Heart right ventricle (tissue), 16 donors: ENCODE measurements around the gene UBAC2. TPM values are rescaled to one million over a fixed set of nuclear protein-coding genes. Genes with fewer than 3 reads are reported as not detected.

Source experiments
- ATAC-seq, 8 donors: fragments of 200-7000 bp; cut with Tn5 transposase; one replicate each; pipeline ENCODE4 v1.9.1; 2020; ENCODE audit warnings: mild to moderate bottlenecking in 8 of 8, moderate library complexity in 8 of 8, moderate number of reproducible peaks in 1 of 8
- DNase-seq, 2 donors: peaks; one replicate each; pipeline ENCODE4 v3.0.0-alpha.2; 2020
- H3K27ac ChIP-seq, 10 donors: fragments of 200-600 bp; sonication (generic) in 2 of 10; one replicate each; pipeline versions ENCODE4 v1.5.0 to v1.8.0; 2020 to 2022; ENCODE audit warnings: mild to moderate bottlenecking in 3 of 10
- H3K27me3 ChIP-seq, 7 donors: fragments of 200-600 bp; one replicate each; pipeline ENCODE4 v1.8.0; 2021 to 2022; ENCODE audit warnings: mild to moderate bottlenecking in 2 of 7
- H3K36me3 ChIP-seq, 9 donors: fragments of 200-600 bp; sonication (generic) in 1 of 9; one replicate each; pipeline versions ENCODE4 v1.5.0 to v1.8.0; 2020 to 2022; ENCODE audit warnings: mild to moderate bottlenecking in 2 of 9
- H3K4me1 ChIP-seq, 9 donors: fragments of 200-600 bp; sonication (generic) in 1 of 9; one replicate each; pipeline versions ENCODE4 v1.5.0 to v1.8.0; 2020 to 2022; ENCODE audit warnings: mild to moderate bottlenecking in 4 of 9
- H3K4me3 ChIP-seq, 10 donors: fragments of 200-600 bp; sonication (generic) in 2 of 10; one replicate each; pipeline versions ENCODE4 v1.5.0 to v1.8.0; 2020 to 2022; ENCODE audit warnings: mild to moderate bottlenecking in 7 of 10, moderate library complexity in 2 of 10
- H3K9me3 ChIP-seq, 11 donors: fragments of 200-600 bp in 10 of 11; sonication (generic) in 2 of 11; one replicate each; pipeline versions ENCODE4 v1.5.0 to v1.8.0; 2013 to 2022; ENCODE audit warnings: mild to moderate bottlenecking in 2 of 11, control low read depth in 1 of 11, moderate library complexity in 1 of 11
- CTCF ChIP-seq, 9 donors: fragments of 200-600 bp; sonication (generic) in 2 of 9; IDR thresholded peaks; one replicate each; pipeline versions ENCODE4 v1.5.0 to v1.8.0; 2021 to 2022; ENCODE audit warnings: antibody characterized with exemption in 9 of 9, mild to moderate bottlenecking in 5 of 9, moderate library complexity in 1 of 9
- WGBS, 2 donors: extraction: QIAGEN DNeasy Blood & Tissue Kit; methylation state at CpG; one replicate each; pipeline ENCODE4 v1.1.7; 2013; ENCODE audit warnings: inconsistent platforms in 1 of 2; 5-methylcytosine and 5-hydroxymethylcytosine counted together
- intact Hi-C, 10 donors: fragments of 100-400 bp; cut with DNase I; formaldehyde crosslinking; loops; one replicate each; pipeline versions ENCODE4 v1.11.1 to v1.14.2; 2022
- polyA plus RNA-seq, 2 donors: library from polyadenylated mRNA; stranded (reverse); fragments of 200-250 nt; gene quantifications; one replicate each; pipeline ENCODE4 v1.2.3, GENCODE V29; 2013
- total RNA-seq, 10 donors: library from RNA; stranded (reverse); fragmentation: NEBNext Ultra II Directional in 3 of 10; extraction: Animal tissue kit (Norgen Biotek cat#: 25700) in 3 of 10; gene quantifications; one replicate each; pipeline versions ENCODE4 v1.2.1 to v1.2.4, GENCODE V29; 2021 to 2023
- donor health status: Arrhythmogenic right ventricular cardiomyopathy.
- donor health status: ischemic (EF 13 %, LVEDD 7.1; RV severe dilation, severe dysfunction).
- donor health status: healthy with polysubstance abuse.
- donor health status: DM: no; HTN: yes; CAD: no.
- donor health status: DM: no; HTN: no; CAD: no.
- donor health status: ischemic (EF 25% LVEDD 6.9; RV normal size, moderate dysfunction).
- donor health status: ischemic (EF 25% LVEDD 5.7; RV mildly dilated, moderate dysfunction).
- donor health status: healthy.
- donor health status: DM: yes; HTN: yes; CAD: no.
- donor health status: Ischemic cardiomyopathy.
- donor health status: ischemic (EF 35%, LVEDD 5.7; RV mildly dilated, moderate dysfunction).
- donor health status: nonischemic (EF 11% LVEDD 7.7; RV severe dilation, severe dysfunction).
- donor health status: DM: yes; HTN: yes; CAD: no.
- donor health status: PGD.
- donor health status: ischemic (EF 29% LVEDD 5.4; RV normal size, mild dysfunction).
- donor health status: nonischemic (EF 23%, LVEDD 6.1; RV moderate dilation, normal function).

Gene UBAC2
- total and polyA plus RNA-seq, 12 donors: 31.8 to 60.4 (median 47.0) TPM

- Histone ChIP-seq H3K36me3 (no peaks in the 10 kb centered on the region), H3K27me3 (peaks cover 0 to 16% (median 4%) of the 10 kb centered on the region in 7 donors), H3K9me3 (peaks cover 0 to 6% (median 0%) of the 10 kb centered on the region in 11 donors), H3K27ac (no peak overlapping the region), H3K4me1 (peaks cover 0 to 9% (median 0%) of the 10 kb centered on the region in 9 donors), H3K4me3 (no peak overlapping the region)
- WGBS, 2 donors: 62 to 79% methylated on average over 1 of the region's 1 CpG
- no peak for ATAC-seq
- intact Hi-C loops: no loop called here
- no peak for DNase-seq
- no peak for TF ChIP-seq CTCF (IDR thresholded peaks at IDR 0.05)
Observed at GRCh38 chr13:99412856-99413255, 212.2 kb downstream of the UBAC2 start.

- ATAC-seq: no peak
- Histone ChIP-seq H3K4me1 (peaks cover 0 to 9% (median 0%) of the 10 kb centered on the region in 9 donors), H3K27ac (no peak overlapping the region), H3K36me3 (no peaks in the 10 kb centered on the region), H3K4me3 (no peak overlapping the region), H3K27me3 (peaks cover 0 to 22% (median 5%) of the 10 kb centered on the region in 7 donors), H3K9me3 (peaks cover 0 to 6% (median 0%) of the 10 kb centered on the region in 11 donors)
- no peak for TF ChIP-seq CTCF (IDR thresholded peaks at IDR 0.05)
- intact Hi-C loops: no loop called here
- 70 to 73% methylated on average over 15 of the region's 15 CpGs for WGBS, 2 donors
- no peak for DNase-seq
Observed at GRCh38 chr13:99414048-99414995, 213.7 kb downstream of the UBAC2 start.

- no peak for TF ChIP-seq CTCF (IDR thresholded peaks at IDR 0.05)
- peaks cover 0 to 22% (median 11%) of the 10 kb centered on the region in 7 donors for H3K27me3 ChIP-seq
- H3K27ac ChIP-seq: peak overlapping the region in 1 of 10 donors; percentile 58
- H3K9me3 ChIP-seq: peaks cover 0 to 6% (median 0%) of the 10 kb centered on the region in 11 donors
- WGBS, 2 donors: 83 to 84% methylated on average over 13 of the region's 13 CpGs
- DNase-seq (no peak), ATAC-seq (peak in 3 of 8 donors; percentile 30 to 62 (median 30))
- intact Hi-C loops: no loop called here
- H3K4me1 ChIP-seq: peaks cover 0 to 16% (median 0%) of the 10 kb centered on the region in 9 donors
- no peaks in the 10 kb centered on the region for H3K36me3 ChIP-seq
- H3K4me3 ChIP-seq: no peak overlapping the region
Observed at GRCh38 chr13:99415014-99415650, 214.5 kb downstream of the UBAC2 start.

- Histone ChIP-seq H3K9me3 (peaks cover 0 to 6% (median 0%) of the 10 kb centered on the region in 11 donors), H3K4me1 (peaks cover 0 to 23% (median 0%) of the 10 kb centered on the region in 9 donors), H3K4me3 (no peak overlapping the region), H3K27ac (peak overlapping the region in 1 of 10 donors; percentile 58), H3K36me3 (no peaks in the 10 kb centered on the region), H3K27me3 (peaks cover 0 to 24% (median 17%) of the 10 kb centered on the region in 7 donors)
- intact Hi-C loops: no loop called here
- TF ChIP-seq CTCF (IDR thresholded peaks at IDR 0.05): no peak
- ATAC-seq: peak in 2 of 8 donors; percentile 9 to 46
- WGBS, 2 donors: 91 to 94% methylated on average over 14 of the region's 14 CpGs
- DNase-seq: no peak
Observed at GRCh38 chr13:99415851-99416331, 215.2 kb downstream of the UBAC2 start.
